Prostate gland (tissue), 2 donors: ENCODE results near the gene SLC9C1.

Experiments
- POLR2A ChIP-seq: fragments of 450-650 bp; IDR thresholded peaks from one replicate; pipeline ENCODE4 v1.6.1; 2016; ENCODE audit warnings: antibody characterized with exemption, mild to moderate bottlenecking
- POLR2AphosphoS5 ChIP-seq: sonication (generic); formaldehyde crosslinking; IDR thresholded peaks from one replicate; pipeline ENCODE4 v1.6.1; 2017; ENCODE audit warnings: antibody characterized with exemption
- TF ChIP-seq, protein P1 (sequence below), 4 experiments: fragments of 200-600 bp in 2 of 4; fragments of 450-650 bp in 2 of 4; sonication (generic) in 2 of 4; IDR thresholded peaks; 1 replicate in 3 of 4; 2 replicates in 1 of 4; pipeline ENCODE4 v1.5.1; 2016 to 2019; ENCODE audit warnings: antibody characterized with exemption in 4 of 4, mild to moderate bottlenecking in 2 of 4, moderate library complexity in 2 of 4

DNA sequence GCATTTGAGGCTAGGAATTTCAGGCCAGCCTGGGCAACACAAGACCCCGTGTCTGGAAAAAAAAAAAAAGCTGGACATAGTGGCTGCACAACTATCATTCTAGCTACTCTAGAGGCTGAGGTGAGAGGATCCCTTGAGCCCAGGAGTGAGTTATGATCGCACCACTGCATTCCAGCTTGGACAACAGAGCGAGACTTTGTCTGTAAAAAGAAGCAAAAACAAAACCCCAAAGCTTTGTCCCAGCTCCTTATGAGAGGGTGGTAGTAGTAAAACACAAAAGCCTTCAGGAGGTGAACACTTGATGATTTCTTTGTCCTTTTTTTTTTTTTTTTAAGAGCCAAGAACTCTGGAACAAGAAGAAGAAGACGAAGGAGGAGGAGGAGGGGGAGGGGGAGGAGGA is 37.8 kb upstream of the SLC9C1 start:
- TF ChIP-seq, protein P1, sequence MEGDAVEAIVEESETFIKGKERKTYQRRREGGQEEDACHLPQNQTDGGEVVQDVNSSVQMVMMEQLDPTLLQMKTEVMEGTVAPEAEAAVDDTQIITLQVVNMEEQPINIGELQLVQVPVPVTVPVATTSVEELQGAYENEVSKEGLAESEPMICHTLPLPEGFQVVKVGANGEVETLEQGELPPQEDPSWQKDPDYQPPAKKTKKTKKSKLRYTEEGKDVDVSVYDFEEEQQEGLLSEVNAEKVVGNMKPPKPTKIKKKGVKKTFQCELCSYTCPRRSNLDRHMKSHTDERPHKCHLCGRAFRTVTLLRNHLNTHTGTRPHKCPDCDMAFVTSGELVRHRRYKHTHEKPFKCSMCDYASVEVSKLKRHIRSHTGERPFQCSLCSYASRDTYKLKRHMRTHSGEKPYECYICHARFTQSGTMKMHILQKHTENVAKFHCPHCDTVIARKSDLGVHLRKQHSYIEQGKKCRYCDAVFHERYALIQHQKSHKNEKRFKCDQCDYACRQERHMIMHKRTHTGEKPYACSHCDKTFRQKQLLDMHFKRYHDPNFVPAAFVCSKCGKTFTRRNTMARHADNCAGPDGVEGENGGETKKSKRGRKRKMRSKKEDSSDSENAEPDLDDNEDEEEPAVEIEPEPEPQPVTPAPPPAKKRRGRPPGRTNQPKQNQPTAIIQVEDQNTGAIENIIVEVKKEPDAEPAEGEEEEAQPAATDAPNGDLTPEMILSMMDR (IDR thresholded peaks at IDR 0.05), result no peak
- TF ChIP-seq POLR2A (no peak), POLR2AphosphoS5 (no peak)
